ENCODE data around the gene TCP10L.
"Not testable (repeated sequence)": the region's sequence is repeated elsewhere in the genome, so short reads cannot be mapped to it uniquely, and the experiment has no call there.

Gene TCP10L

GRCh38 chr21:32567626-32568025 lies 17.7 kb downstream of the TCP10L start:
- H3K4me3 ChIP-seq (ENCODE audit: low read depth, low read length): no peak overlapping the region
- no peak for TF ChIP-seq MYC (IDR thresholded peaks at IDR 0.05; ENCODE audit: low read depth, low read length)
- TF ChIP-seq CTCF (IDR thresholded peaks at IDR 0.05; ENCODE audit: low read depth, low read length): no peak
- no peak for TF ChIP-seq POLR2A (IDR thresholded peaks at IDR 0.05; ENCODE audit: extremely low read depth, insufficient read length)
- TF ChIP-seq MAX (IDR thresholded peaks at IDR 0.05; ENCODE audit: low read depth, low read length): no peak
- no peak for DNase-seq (ENCODE audit: low read depth)

GRCh38 chr21:32566741-32567389 lies 18.5 kb downstream of the TCP10L start:
- TF ChIP-seq CTCF (IDR thresholded peaks at IDR 0.05; ENCODE audit: low read depth, low read length) (no peak), MAX (IDR thresholded peaks at IDR 0.05; ENCODE audit: low read depth, low read length) (no peak), MYC (IDR thresholded peaks at IDR 0.05; ENCODE audit: low read depth, low read length) (no peak), POLR2A (IDR thresholded peaks at IDR 0.05; ENCODE audit: extremely low read depth, insufficient read length) (no peak)
- H3K4me3 ChIP-seq (ENCODE audit: low read depth, low read length): no peak overlapping the region
- DNase-seq (ENCODE audit: low read depth): no peak

- TF ChIP-seq MYC (IDR thresholded peaks at IDR 0.05; ENCODE audit: low read depth, low read length) (no peak), MAX (IDR thresholded peaks at IDR 0.05; ENCODE audit: low read depth, low read length) (no peak), POLR2A (IDR thresholded peaks at IDR 0.05; ENCODE audit: extremely low read depth, insufficient read length) (no peak), CTCF (IDR thresholded peaks at IDR 0.05; ENCODE audit: low read depth, low read length) (no peak)
- H3K4me3 ChIP-seq (ENCODE audit: low read depth, low read length): no peak overlapping the region
- no peak for DNase-seq (ENCODE audit: low read depth)
These were observed 19.4 kb downstream of the TCP10L start for GRCh38 chr21:32565856-32566465.

GRCh38 chr21:32562915-32563314 lies 22.4 kb downstream of the TCP10L start:
- no peak for TF ChIP-seq CTCF (IDR thresholded peaks at IDR 0.05; ENCODE audit: low read depth, low read length)
- no peak overlapping the region for H3K4me3 ChIP-seq (ENCODE audit: low read depth, low read length)
- DNase-seq (ENCODE audit: low read depth): no peak

- H3K4me3 ChIP-seq (ENCODE audit: low read depth, low read length): no peak overlapping the region
- TF ChIP-seq POLR2A (IDR thresholded peaks at IDR 0.05; ENCODE audit: extremely low read depth, insufficient read length) (no peak), MAX (IDR thresholded peaks at IDR 0.05; ENCODE audit: low read depth, low read length) (no peak), MYC (IDR thresholded peaks at IDR 0.05; ENCODE audit: low read depth, low read length) (no peak), CTCF (IDR thresholded peaks at IDR 0.05; ENCODE audit: low read depth, low read length) (no peak)
- DNase-seq (ENCODE audit: low read depth): no peak
These were observed 22.9 kb downstream of the TCP10L start for GRCh38 chr21:32562426-32562825.

GRCh38 chr21:32561476-32561875 lies 23.8 kb downstream of the TCP10L start:
- not testable (repeated sequence) for DNase-seq (ENCODE audit: low read depth); H3K4me3 ChIP-seq (ENCODE audit: low read depth, low read length)

Data from NB4 (cell line).